Measurements from ENCODE around the gene PEX6. TPM values are rescaled to one million over a fixed set of nuclear protein-coding genes. Genes with fewer than 3 reads are reported as not detected.

The PEX6 gene
- polyA plus RNA-seq, 2 of the 4 experiments (the other 2 are of a cell fraction), result 4.6 to 8.6 TPM

DNA sequence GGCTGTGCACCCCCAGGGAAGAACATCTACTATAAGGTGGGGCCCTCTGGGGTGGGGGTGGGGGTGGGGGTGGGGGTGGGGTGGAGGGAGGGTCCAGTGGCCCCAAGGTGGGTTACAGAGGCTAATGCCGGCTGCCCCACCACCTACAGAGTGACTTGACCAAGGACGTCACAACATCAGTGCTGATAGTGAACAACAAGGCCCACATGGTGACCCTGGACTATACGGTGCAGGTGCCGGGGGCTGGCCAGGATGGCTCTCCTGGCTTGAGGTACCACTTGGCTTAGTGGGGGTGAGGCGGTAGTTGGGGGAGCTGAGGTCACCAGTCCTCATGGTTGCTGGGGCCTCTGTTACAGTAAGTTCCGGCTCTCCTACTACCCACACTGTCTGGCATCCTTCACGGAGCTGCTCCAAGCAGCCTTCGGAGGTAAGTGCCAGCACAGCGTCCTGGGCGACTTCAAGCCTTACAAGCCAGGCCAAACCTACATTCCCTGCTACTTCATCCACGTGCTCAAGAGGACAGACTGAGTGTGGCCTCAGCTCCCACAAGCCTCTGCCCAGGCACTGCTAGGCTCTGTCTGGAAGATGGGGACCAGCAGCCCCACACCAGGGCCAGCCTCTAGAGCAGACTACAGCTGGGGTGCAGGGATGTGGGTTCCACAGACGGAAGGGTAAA is 15.7 kb downstream of the PEX6 start:
- Histone ChIP-seq H3K4me3 (no peak overlapping the region), H3K4me1 (peaks cover 8% of the 10 kb centered on the region; the same call in 1 of the 3 replicates), H3K4me2 (no peak overlapping the region), H3K9me3 (no peaks in the 10 kb centered on the region), H3K27ac (no peak overlapping the region)
- TF ChIP-seq PHF8 (IDR thresholded peaks at IDR 0.05; ENCODE audit: borderline replicate concordance, low read depth) (no peak), KDM5A (IDR thresholded peaks at IDR 0.05) (no peak), SMC3 (IDR thresholded peaks at IDR 0.05) (no peak), HOXB13 (CRISPR knock-in tag; IDR thresholded peaks at IDR 0.05; ENCODE audit: low read depth) (no peak), CHD4 (IDR thresholded peaks at IDR 0.05; ENCODE audit: borderline replicate concordance) (no peak), RARB (CRISPR knock-in tag; IDR thresholded peaks at IDR 0.05) (no peak), EHMT2 (IDR thresholded peaks at IDR 0.05; ENCODE audit: low read depth) (no peak), POLR2A (IDR thresholded peaks at IDR 0.05; ENCODE audit: low read length) (no peak)
- TF ChIP-seq, protein P1, sequence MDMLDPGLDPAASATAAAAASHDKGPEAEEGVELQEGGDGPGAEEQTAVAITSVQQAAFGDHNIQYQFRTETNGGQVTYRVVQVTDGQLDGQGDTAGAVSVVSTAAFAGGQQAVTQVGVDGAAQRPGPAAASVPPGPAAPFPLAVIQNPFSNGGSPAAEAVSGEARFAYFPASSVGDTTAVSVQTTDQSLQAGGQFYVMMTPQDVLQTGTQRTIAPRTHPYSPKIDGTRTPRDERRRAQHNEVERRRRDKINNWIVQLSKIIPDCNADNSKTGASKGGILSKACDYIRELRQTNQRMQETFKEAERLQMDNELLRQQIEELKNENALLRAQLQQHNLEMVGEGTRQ (IDR thresholded peaks at IDR 0.05), result no peak
- CTCF ChIA-PET, result interaction anchor here (0.7 to 1.8 kb wide), 5 partner anchors 9 to 180 kb away, joined by 3 to 7 read pairs (median 3); no protein-coding TSS in a partner anchor
- POLR2A ChIA-PET, result no interaction called here
- no peak for FAIRE-seq
- ATAC-seq, result peak; percentile 12 to 36; a peak in 3 of 6 replicates
- 70% methylated on average over 10 of the region's 12 CpGs for WGBS (ENCODE audit: missing lambda C conversion rate)
- peak in 1 of 2 experiments; percentile 12 for DNase-seq (ENCODE audit: low read depth in 1 of 2, low spot score in 1 of 2)

DNA sequence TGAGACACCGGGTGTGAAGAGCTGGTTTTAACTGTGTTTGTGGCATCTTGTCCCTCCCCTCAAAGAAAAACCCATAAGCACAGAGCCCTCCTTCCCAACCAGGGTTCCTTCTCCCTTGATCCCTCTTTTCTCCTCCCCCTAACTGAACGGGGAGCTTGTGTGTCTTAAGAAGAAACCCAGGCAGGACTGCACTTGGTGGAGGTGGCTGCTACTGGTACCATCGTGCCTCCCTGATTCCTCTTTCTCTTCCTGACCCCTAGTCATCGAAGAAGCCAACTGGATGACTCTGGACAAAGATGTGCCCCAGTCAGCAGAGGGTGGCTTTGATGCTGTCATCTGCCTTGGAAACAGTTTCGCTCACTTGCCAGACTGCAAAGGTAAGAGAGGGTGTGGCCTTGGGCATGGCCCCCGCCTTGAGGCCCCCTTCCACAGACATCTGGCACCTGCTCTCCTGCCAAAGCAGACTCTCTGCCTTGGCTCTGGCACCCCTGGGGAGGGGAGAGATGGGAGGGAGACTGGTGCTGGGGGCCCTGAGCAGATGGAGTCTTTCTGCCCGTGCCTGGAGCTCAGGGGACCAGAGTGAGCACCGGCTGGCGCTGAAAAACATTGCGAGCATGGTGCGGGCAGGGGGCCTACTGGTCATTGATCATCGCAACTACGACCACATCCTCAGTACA is 16.3 kb downstream of the PEX6 start:
- ATAC-seq, result no peak
- ChIA-PET POLR2A (no interaction called here), CTCF (interaction anchor here (0.7 to 1.8 kb wide), 3 partner anchors 9 to 62 kb away, joined by 3 to 7 read pairs (median 4); no protein-coding TSS in a partner anchor)
- 90% methylated on average over 12 of the region's 13 CpGs for WGBS (ENCODE audit: missing lambda C conversion rate)
- Histone ChIP-seq H3K9me3 (no peaks in the 10 kb centered on the region), H3K4me1 (peaks cover 8% of the 10 kb centered on the region; the same call in 1 of the 3 replicates), H3K4me3 (no peak overlapping the region), H3K4me2 (no peak overlapping the region), H3K27ac (no peak overlapping the region)
- TF ChIP-seq HOXB5 (CRISPR knock-in tag; IDR thresholded peaks at IDR 0.05) (no peak), CHD2 (IDR thresholded peaks at IDR 0.05; ENCODE audit: low read length, partially characterized antibody) (no peak), POLR2A (IDR thresholded peaks at IDR 0.05; ENCODE audit: low read length) (no peak), ZSCAN20 (CRISPR knock-in tag; IDR thresholded peaks at IDR 0.05) (no peak), HOXB13 (CRISPR knock-in tag; IDR thresholded peaks at IDR 0.05; ENCODE audit: low read depth) (no peak), FOSL2 (IDR thresholded peaks at IDR 0.05) (no peak), FOSL2 (CRISPR knock-in tag; IDR thresholded peaks at IDR 0.05) (no peak), FOSB (CRISPR knock-in tag; IDR thresholded peaks at IDR 0.05) (no peak), CBX2 (IDR thresholded peaks at IDR 0.05; ENCODE audit: borderline replicate concordance, low read depth) (no peak), JUN (IDR thresholded peaks at IDR 0.05) (no peak), EP300 (IDR thresholded peaks at IDR 0.05) (no peak), JUNB (IDR thresholded peaks at IDR 0.05) (no peak), SREBF2 (IDR thresholded peaks at IDR 0.05) (no peak)
- TF ChIP-seq, protein P2, sequence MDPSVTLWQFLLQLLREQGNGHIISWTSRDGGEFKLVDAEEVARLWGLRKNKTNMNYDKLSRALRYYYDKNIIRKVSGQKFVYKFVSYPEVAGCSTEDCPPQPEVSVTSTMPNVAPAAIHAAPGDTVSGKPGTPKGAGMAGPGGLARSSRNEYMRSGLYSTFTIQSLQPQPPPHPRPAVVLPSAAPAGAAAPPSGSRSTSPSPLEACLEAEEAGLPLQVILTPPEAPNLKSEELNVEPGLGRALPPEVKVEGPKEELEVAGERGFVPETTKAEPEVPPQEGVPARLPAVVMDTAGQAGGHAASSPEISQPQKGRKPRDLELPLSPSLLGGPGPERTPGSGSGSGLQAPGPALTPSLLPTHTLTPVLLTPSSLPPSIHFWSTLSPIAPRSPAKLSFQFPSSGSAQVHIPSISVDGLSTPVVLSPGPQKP (IDR thresholded peaks at IDR 0.05; ENCODE audit: low read depth, low read length), result no peak
- TF ChIP-seq, protein P3, sequence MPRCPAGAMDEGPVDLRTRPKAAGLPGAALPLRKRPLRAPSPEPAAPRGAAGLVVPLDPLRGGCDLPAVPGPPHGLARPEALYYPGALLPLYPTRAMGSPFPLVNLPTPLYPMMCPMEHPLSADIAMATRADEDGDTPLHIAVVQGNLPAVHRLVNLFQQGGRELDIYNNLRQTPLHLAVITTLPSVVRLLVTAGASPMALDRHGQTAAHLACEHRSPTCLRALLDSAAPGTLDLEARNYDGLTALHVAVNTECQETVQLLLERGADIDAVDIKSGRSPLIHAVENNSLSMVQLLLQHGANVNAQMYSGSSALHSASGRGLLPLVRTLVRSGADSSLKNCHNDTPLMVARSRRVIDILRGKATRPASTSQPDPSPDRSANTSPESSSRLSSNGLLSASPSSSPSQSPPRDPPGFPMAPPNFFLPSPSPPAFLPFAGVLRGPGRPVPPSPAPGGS (IDR thresholded peaks at IDR 0.05), result no peak
- TF ChIP-seq, protein P1 (IDR thresholded peaks at IDR 0.05), result no peak
- TF ChIP-seq, protein P4, sequence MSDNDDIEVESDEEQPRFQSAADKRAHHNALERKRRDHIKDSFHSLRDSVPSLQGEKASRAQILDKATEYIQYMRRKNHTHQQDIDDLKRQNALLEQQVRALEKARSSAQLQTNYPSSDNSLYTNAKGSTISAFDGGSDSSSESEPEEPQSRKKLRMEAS (IDR thresholded peaks at IDR 0.05), result no peak
- TF ChIP-seq, protein P5, sequence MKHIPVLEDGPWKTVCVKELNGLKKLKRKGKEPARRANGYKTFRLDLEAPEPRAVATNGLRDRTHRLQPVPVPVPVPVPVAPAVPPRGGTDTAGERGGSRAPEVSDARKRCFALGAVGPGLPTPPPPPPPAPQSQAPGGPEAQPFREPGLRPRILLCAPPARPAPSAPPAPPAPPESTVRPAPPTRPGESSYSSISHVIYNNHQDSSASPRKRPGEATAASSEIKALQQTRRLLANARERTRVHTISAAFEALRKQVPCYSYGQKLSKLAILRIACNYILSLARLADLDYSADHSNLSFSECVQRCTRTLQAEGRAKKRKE (CRISPR knock-in tag; IDR thresholded peaks at IDR 0.05; ENCODE audit: low read depth), result no peak
- FAIRE-seq, result no peak
- DNase-seq (ENCODE audit: low read depth in 1 of 2, low spot score in 1 of 2), result no peak
